OCI-LY3 (cell line): ENCODE data around the gene NUDCD3.

Experiments used
- EZH2phosphoT487 ChIP-seq: fragments of 200-600 bp; shearing (Covaris generic); IDR thresholded peaks from 2 replicates; pipeline ENCODE4 v1.6.1; 2018; ENCODE audit warnings: antibody characterized with exemption, mixed run types, low read depth
- TF ChIP-seq, protein P1 (sequence below): fragments of 200-600, 300-600 bp; sonication (generic); IDR thresholded peaks from 2 replicates; pipeline ENCODE4 v1.5.1; 2014; ENCODE audit warnings: antibody characterized with exemption, low read length, low read depth

DNA sequence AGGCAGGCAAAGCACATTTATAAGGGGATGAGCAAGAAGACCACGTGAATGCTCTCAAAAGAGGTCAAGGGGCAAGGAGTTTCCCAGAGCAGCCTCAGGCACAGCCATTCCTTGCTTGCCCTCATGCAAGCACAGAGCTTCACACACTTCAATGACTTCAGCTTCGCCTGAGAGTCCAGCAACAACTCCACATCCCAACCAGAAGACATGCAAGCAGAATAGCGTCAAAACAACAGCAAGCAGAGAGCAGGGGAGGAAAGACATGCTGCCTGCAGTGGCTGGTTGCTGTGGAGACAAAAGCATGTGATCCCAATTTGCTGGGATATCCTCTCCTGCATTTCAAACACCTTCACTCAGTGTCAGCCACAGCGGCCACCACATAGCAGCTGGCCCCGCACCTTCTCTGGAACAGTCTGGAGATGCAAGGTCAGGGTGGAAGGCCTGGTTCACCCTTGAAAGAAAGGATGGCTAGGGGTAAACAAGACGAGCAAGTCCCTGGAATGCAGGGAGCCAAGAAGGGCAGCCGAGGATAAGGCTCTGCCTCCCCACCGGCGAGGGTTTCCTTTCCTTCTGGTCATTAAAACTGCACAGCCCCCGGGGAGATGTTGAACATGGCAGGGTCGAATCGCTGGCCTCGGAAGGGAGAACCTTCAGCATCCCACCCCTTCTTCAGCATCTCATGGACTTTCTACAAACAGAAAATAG is 104.9 kb downstream of the NUDCD3 start:
- TF ChIP-seq, protein P1, sequence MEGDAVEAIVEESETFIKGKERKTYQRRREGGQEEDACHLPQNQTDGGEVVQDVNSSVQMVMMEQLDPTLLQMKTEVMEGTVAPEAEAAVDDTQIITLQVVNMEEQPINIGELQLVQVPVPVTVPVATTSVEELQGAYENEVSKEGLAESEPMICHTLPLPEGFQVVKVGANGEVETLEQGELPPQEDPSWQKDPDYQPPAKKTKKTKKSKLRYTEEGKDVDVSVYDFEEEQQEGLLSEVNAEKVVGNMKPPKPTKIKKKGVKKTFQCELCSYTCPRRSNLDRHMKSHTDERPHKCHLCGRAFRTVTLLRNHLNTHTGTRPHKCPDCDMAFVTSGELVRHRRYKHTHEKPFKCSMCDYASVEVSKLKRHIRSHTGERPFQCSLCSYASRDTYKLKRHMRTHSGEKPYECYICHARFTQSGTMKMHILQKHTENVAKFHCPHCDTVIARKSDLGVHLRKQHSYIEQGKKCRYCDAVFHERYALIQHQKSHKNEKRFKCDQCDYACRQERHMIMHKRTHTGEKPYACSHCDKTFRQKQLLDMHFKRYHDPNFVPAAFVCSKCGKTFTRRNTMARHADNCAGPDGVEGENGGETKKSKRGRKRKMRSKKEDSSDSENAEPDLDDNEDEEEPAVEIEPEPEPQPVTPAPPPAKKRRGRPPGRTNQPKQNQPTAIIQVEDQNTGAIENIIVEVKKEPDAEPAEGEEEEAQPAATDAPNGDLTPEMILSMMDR, result no peak
- no peak for TF ChIP-seq EZH2phosphoT487
